HL-60 (cell line): Measurements from ENCODE around the gene PHF5A.

Experiments used
- DNase-seq, 2 experiments: peaks; one replicate each; pipeline ENCODE4 v3.0.0-alpha.2; 2010 to 2020; ENCODE audit warnings: low read depth in 1 of 2, low spot score in 1 of 2
- H3K27ac ChIP-seq: fragments of 250-450 bp; sonication (Bioruptor Pico); replicated peaks from 2 replicates; pipeline ENCODE4 v1.5.1; 2020; ENCODE audit warnings: mild to moderate bottlenecking, moderate library complexity
- H3K27me3 ChIP-seq: fragments of 250-450 bp; sonication (Bioruptor Pico); 2 replicates; pipeline ENCODE4 v1.5.1; 2021; ENCODE audit warnings: mild to moderate bottlenecking, moderate library complexity; ENCODE audit not compliant: insufficient read depth, poor library complexity, severe bottlenecking
- H3K4me3 ChIP-seq: replicated peaks from 2 replicates; pipeline ENCODE4 v1.5.1; 2011; ENCODE audit warnings: mild to moderate bottlenecking, control low read depth, low read length; ENCODE audit not compliant: insufficient read depth
- CTCF ChIP-seq: IDR thresholded peaks from one replicate; pipeline ENCODE4 v1.5.1; 2011; ENCODE audit warnings: low read length, control low read depth, inconsistent platforms; ENCODE audit not compliant: insufficient read depth
- GABPA ChIP-seq: IDR thresholded peaks from 2 replicates; pipeline ENCODE4 v1.6.1; 2012; ENCODE audit warnings: low read depth
- POLR2AphosphoS5 ChIP-seq: IDR thresholded peaks from 2 replicates; pipeline ENCODE4 v1.6.1; 2012; ENCODE audit warnings: low read depth
- SPI1 ChIP-seq: IDR thresholded peaks from 2 replicates; pipeline ENCODE4 v1.6.1; 2012; ENCODE audit warnings: low read depth, mild to moderate bottlenecking, borderline replicate concordance
- TF ChIP-seq, protein P1 (sequence below): IDR thresholded peaks from 2 replicates; pipeline ENCODE4 v1.6.1; 2012; ENCODE audit warnings: low read depth; ENCODE audit not compliant: insufficient replicate concordance

Gene PHF5A

GRCh38 chr22:41458161-41458728, 10.2 kb downstream of the PHF5A start:
- TF ChIP-seq SPI1, result no peak
- TF ChIP-seq CTCF, result no peak
- TF ChIP-seq, protein P1, sequence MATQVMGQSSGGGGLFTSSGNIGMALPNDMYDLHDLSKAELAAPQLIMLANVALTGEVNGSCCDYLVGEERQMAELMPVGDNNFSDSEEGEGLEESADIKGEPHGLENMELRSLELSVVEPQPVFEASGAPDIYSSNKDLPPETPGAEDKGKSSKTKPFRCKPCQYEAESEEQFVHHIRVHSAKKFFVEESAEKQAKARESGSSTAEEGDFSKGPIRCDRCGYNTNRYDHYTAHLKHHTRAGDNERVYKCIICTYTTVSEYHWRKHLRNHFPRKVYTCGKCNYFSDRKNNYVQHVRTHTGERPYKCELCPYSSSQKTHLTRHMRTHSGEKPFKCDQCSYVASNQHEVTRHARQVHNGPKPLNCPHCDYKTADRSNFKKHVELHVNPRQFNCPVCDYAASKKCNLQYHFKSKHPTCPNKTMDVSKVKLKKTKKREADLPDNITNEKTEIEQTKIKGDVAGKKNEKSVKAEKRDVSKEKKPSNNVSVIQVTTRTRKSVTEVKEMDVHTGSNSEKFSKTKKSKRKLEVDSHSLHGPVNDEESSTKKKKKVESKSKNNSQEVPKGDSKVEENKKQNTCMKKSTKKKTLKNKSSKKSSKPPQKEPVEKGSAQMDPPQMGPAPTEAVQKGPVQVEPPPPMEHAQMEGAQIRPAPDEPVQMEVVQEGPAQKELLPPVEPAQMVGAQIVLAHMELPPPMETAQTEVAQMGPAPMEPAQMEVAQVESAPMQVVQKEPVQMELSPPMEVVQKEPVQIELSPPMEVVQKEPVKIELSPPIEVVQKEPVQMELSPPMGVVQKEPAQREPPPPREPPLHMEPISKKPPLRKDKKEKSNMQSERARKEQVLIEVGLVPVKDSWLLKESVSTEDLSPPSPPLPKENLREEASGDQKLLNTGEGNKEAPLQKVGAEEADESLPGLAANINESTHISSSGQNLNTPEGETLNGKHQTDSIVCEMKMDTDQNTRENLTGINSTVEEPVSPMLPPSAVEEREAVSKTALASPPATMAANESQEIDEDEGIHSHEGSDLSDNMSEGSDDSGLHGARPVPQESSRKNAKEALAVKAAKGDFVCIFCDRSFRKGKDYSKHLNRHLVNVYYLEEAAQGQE, result no peak
- no peak for TF ChIP-seq GABPA
- TF ChIP-seq POLR2AphosphoS5, result no peak
- DNase-seq, result peak in 1 of 2 experiments; percentile 20
- no peak overlapping the region for H3K27ac ChIP-seq
- H3K27me3 ChIP-seq, result no peaks in the 10 kb centered on the region
- no peak overlapping the region for H3K4me3 ChIP-seq

GRCh38 chr22:41448189-41448808, 20.2 kb downstream of the PHF5A start:
- Histone ChIP-seq H3K27me3 (no peaks in the 10 kb centered on the region), H3K27ac (peak overlapping the region; percentile 98), H3K4me3 (peak overlapping the region; percentile 70)
- peak; percentile 98 to 99 for DNase-seq
- TF ChIP-seq, protein P1, result no peak
- peak; percentile 42; the same call in 1 of the 2 replicates for TF ChIP-seq SPI1
- TF ChIP-seq POLR2AphosphoS5, result peak; percentile 57; the same call in 1 of the 2 replicates
- 0 out of 2 replicates have a peak, but pooled peaks have one; percentile 9 for TF ChIP-seq GABPA
- no peak for TF ChIP-seq CTCF

GRCh38 chr22:41447435-41448188, 20.9 kb downstream of the PHF5A start:
- Histone ChIP-seq H3K27me3 (no peaks in the 10 kb centered on the region), H3K27ac (peak overlapping the region; percentile 98), H3K4me3 (peak overlapping the region; percentile 70)
- TF ChIP-seq, protein P1, result no peak
- TF ChIP-seq GABPA, result no peak
- TF ChIP-seq SPI1, result no peak
- no peak for TF ChIP-seq CTCF
- no peak for TF ChIP-seq POLR2AphosphoS5
- peak in 1 of 2 experiments; percentile 78 for DNase-seq
